Activated CD4-positive, alpha-beta T cell treated with anti-CD3 and anti-CD28 coated beads for 36 hours (primary cell): ENCODE data around the gene FBXW4. TPM values are rescaled to one million over a fixed set of nuclear protein-coding genes. Genes with fewer than 3 reads are reported as not detected.

Experiments used
- ATAC-seq: fragments of 200-7000 bp; cut with Tn5 transposase; one replicate; pipeline ENCODE4 v1.10.0; 2021; ENCODE audit warnings: mild to moderate bottlenecking, moderate library complexity
- CTCF ChIA-PET: fragments of 350-600 bp; sonication (Branson Sonifier 250); formaldehyde crosslinking; loops from one replicate; lab custom pipeline; 2021; ENCODE audit warnings: antibody characterized with exemption; lab: Charles Lee
- POLR2A ChIA-PET: fragments of 350-600 bp; sonication (Branson Sonifier 250); formaldehyde crosslinking; loops from one replicate; lab custom pipeline; 2021; ENCODE audit warnings: antibody characterized with exemption, inconsistent platforms; lab: Charles Lee
- DNase-seq: peaks from one replicate; pipeline ENCODE4 v3.0.0-alpha.2; 2020
- H3K27ac Mint-ChIP-seq: one replicate; pipeline ENCODE4 v1.8.0; 2021; ENCODE audit warnings: mixed read lengths
- H3K27me3 Mint-ChIP-seq: one replicate; pipeline ENCODE4 v1.8.0; 2021; ENCODE audit warnings: mixed read lengths
- H3K36me3 Mint-ChIP-seq: one replicate; pipeline ENCODE4 v1.8.0; 2021; ENCODE audit warnings: low read depth, mixed read lengths
- H3K4me1 Mint-ChIP-seq: one replicate; pipeline ENCODE4 v1.8.0; 2021; ENCODE audit warnings: mixed read lengths
- H3K4me3 Mint-ChIP-seq: one replicate; pipeline ENCODE4 v1.8.0; 2021; ENCODE audit warnings: mild to moderate bottlenecking, moderate library complexity, mixed read lengths
- H3K9me3 Mint-ChIP-seq: one replicate; pipeline ENCODE4 v1.8.0; 2021; ENCODE audit warnings: low read depth, mixed read lengths
- intact Hi-C, 2 experiments: fragments of 100-400 bp; cut with DNase I in 1 of 2; cut with micrococcal nuclease in 1 of 2; formaldehyde crosslinking; loops; one replicate each; pipeline versions ENCODE4 v1.14.2 to v1.15.1; 2022 to 2024; cut with DNase I, micrococcal nuclease
- total RNA-seq, 2 experiments: library from RNA; stranded (reverse); gene quantifications; one replicate each; pipeline ENCODE4 v1.2.3, GENCODE V29; 2021

FBXW4 gene
- total RNA-seq, 2 experiments from 2014 or later = 34.7 to 36.3 TPM

DNA sequence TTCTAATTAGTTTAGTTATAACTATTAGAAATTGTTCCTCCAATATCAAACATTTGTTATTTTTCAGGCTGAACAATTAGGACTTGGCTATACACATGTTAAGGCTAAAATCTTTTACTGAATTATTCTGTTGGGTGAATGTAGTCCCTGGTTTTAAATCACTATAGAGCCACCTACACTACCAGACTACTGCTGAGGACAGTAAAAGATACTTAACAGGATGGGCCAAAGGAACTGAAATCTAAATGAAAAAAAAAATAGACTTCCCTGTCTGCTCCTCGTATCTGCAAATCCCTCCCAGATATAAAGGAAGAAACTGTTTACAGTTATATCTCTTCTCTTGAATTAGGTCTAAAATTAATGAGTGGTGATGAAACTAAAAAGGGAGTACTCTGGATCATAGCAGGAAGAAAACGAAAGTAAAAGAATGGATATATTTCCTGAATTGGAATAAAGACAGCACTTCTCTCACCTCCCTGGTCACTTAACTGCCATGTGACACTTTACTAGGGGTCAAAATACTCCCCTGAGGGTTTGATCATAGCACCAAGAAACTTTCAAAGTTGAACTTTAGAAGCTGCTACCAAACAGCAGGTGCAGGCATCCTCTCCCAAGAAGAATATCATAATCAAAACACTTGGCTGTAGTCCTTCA, 12.7 kb downstream of the FBXW4 start:
- ATAC-seq (no peak), DNase-seq (no peak)
- H3K9me3 Mint-ChIP-seq = peaks cover 2% of the 10 kb centered on the region
- H3K36me3 Mint-ChIP-seq = peaks cover 14% of the 10 kb centered on the region
- no peaks in the 10 kb centered on the region for H3K27me3 Mint-ChIP-seq
- CTCF ChIA-PET = interaction anchor here (0.7 to 1.4 kb wide), 2 partner anchors 29 to 296 kb away, joined by 3 to 5 read pairs; no protein-coding TSS in a partner anchor
- POLR2A ChIA-PET = no interaction called here
- H3K27ac Mint-ChIP-seq = no peak overlapping the region
- peaks cover 35% of the 10 kb centered on the region for H3K4me1 Mint-ChIP-seq
- intact Hi-C loops = no loop called here
- no peak overlapping the region for H3K4me3 Mint-ChIP-seq

DNA sequence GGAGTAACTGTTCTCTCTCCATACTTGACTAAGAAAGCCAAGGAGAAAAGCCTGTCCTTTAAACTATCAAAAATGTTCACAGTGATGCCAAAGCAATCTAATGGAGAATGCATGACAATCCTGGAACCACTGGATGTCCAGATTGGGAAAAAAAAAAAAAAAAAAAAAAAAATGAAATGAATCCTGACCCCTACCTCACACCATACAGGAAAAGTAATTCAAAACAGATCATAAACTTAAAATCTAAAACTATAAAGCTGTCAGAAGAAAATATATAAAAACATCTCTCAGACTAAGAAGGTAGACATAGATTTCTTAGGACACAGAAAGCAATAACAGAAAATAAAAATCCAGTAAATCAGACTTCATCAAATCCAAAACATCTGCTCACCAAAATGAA, 18.4 kb downstream of the FBXW4 start:
- intact Hi-C loops = no loop called here
- Mint-ChIP-seq H3K9me3 (peaks cover 5% of the 10 kb centered on the region), H3K27ac (no peak overlapping the region), H3K36me3 (peaks cover 43% of the 10 kb centered on the region), H3K27me3 (no peaks in the 10 kb centered on the region), H3K4me1 (peaks cover 5% of the 10 kb centered on the region), H3K4me3 (no peak overlapping the region)
- ChIA-PET POLR2A (no interaction called here), CTCF (no interaction called here)
- ATAC-seq (no peak), DNase-seq (no peak)

DNA sequence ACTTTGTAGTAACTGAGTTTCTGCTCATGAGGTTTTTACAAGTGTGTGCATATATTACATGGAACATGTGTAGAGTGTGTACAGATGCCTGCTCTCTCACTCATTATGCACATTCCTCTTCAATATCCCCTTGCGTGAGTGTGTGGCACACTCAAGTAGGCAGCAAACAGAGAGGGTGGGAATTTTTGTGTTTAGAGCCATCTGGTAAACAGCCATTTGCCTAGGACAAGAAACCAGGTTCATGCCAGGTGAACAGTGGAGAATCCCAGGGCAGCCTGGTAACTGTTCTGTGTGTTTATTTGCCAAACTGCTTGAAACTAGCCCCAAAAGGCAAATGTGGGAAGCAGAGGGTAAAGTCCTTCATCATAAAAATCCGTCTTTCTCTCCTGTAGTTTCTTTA, 19.9 kb downstream of the FBXW4 start:
- no peaks in the 10 kb centered on the region for H3K27me3 Mint-ChIP-seq
- peaks cover 53% of the 10 kb centered on the region for H3K36me3 Mint-ChIP-seq
- CTCF ChIA-PET = no interaction called here
- H3K9me3 Mint-ChIP-seq = peaks cover 5% of the 10 kb centered on the region
- DNase-seq = no peak
- no peak overlapping the region for H3K27ac Mint-ChIP-seq
- ATAC-seq = no peak
- intact Hi-C loops = no loop called here
- POLR2A ChIA-PET = no interaction called here
- H3K4me1 Mint-ChIP-seq = peaks cover 8% of the 10 kb centered on the region
- H3K4me3 Mint-ChIP-seq = no peak overlapping the region

DNA sequence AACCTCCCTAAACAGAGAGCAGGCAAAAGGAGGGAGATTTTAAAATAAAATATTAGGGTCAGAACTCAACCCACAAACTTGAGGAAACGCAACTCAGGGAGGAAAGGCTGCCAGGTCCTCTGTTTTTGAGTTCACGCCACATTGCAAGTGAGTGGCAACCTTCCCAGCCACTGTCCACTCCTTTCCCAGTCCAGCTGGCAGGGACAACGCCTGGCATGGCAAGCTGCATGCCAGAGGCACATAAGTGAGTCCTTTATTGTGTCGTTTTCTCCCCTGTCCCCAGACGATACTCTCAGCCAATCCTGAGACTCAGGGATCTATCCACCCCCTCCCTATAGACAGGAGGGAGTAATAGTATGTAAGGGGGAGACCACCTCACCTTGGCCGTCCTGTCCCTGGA, 22.4 kb downstream of the FBXW4 start:
- no peak for ATAC-seq
- POLR2A ChIA-PET = no interaction called here
- no peak for DNase-seq
- H3K27ac Mint-ChIP-seq = no peak overlapping the region
- H3K36me3 Mint-ChIP-seq = peaks cover 54% of the 10 kb centered on the region
- CTCF ChIA-PET = interaction anchor here (0.6 kb wide), 1 partner anchor 147 kb away, joined by 3 read pairs; no protein-coding TSS in a partner anchor
- no peak overlapping the region for H3K4me3 Mint-ChIP-seq
- intact Hi-C loops = no loop called here
- peaks cover 5% of the 10 kb centered on the region for H3K4me1 Mint-ChIP-seq
- H3K9me3 Mint-ChIP-seq = peaks cover 5% of the 10 kb centered on the region
- H3K27me3 Mint-ChIP-seq = no peaks in the 10 kb centered on the region

DNA sequence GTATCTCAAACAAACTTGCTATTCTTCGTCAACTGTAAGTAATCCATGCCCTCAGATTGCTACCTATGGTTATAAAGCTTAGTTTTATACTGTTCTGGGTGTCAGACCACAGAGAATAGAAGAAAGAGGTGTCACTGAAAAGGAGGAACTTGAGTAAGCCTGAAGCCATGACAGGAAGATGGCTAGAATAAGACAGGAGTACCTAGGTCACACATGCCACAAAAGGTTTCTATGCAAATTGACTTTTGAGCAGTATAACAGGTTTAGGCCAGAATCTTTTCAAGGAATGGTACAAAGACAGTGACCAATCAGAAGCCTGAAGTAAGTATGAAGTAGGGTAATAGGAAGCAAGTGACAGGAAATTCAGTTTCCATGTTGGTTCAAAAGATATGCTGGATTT, 23.5 kb downstream of the FBXW4 start:
- intact Hi-C loops = no loop called here
- no peaks in the 10 kb centered on the region for H3K27me3 Mint-ChIP-seq
- H3K4me3 Mint-ChIP-seq = no peak overlapping the region
- peaks cover 2% of the 10 kb centered on the region for H3K4me1 Mint-ChIP-seq
- H3K36me3 Mint-ChIP-seq = peaks cover 45% of the 10 kb centered on the region
- ChIA-PET POLR2A (no interaction called here), CTCF (interaction anchor here (0.6 to 1.2 kb wide), 4 partner anchors 16 to 717 kb away, joined by 3 to 4 read pairs (median 3); no protein-coding TSS in a partner anchor)
- H3K9me3 Mint-ChIP-seq = no peaks in the 10 kb centered on the region
- no peak overlapping the region for H3K27ac Mint-ChIP-seq
- ATAC-seq (peak; percentile 42), DNase-seq (no peak)

DNA sequence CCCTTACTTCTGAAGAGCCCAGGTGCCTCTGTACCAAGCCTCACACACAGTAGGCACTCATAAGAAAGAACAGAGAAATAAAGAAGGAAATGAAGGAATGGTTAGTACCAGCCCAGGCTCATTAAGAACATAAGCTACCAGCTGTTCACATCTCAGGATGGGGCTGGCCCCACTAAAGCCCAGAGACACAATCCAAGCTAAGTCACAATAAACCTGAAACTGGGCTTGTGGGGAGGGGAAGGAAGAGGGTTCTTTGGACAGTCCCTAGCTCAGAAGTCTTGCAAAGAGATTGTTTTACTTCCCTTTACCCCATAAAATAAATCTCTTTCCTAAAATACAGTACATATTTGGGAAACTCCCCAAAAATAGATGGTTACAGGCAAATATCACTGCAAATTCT, 24.3 kb downstream of the FBXW4 start:
- ATAC-seq (no peak), DNase-seq (no peak)
- intact Hi-C loops = no loop called here
- Mint-ChIP-seq H3K27me3 (no peaks in the 10 kb centered on the region), H3K9me3 (no peaks in the 10 kb centered on the region), H3K4me3 (no peak overlapping the region), H3K36me3 (peaks cover 47% of the 10 kb centered on the region), H3K4me1 (peaks cover 2% of the 10 kb centered on the region), H3K27ac (no peak overlapping the region)
- POLR2A ChIA-PET = interaction anchor here (0.6 kb wide), 1 partner anchor 14 kb away, joined by 3 read pairs; no protein-coding TSS in a partner anchor
- CTCF ChIA-PET = interaction anchor here (0.6 to 1.3 kb wide), 7 partner anchors 15 to 716 kb away, joined by 3 to 5 read pairs (median 4); no protein-coding TSS in a partner anchor

DNA sequence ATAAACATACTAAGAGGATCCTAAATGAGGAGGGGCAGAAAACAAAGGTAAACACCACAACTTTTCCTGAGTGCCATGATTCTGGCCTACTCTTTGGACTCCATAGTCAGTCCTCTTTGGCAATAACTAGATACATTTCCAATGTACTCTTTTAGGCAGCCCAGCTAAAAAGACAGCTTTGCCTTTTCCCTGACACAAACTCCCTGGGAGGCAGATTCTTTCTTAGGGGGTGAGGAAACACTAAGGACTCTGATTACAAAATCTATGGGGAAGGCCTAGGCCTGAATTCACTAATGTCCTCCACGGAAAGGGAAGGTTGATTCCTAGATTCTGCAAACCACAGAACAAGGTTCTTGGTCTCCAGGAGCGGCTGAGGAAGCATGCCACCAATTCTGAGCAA, 25.8 kb downstream of the FBXW4 start:
- no peak overlapping the region for H3K4me3 Mint-ChIP-seq
- ATAC-seq (no peak), DNase-seq (no peak)
- no peaks in the 10 kb centered on the region for H3K27me3 Mint-ChIP-seq
- no peaks in the 10 kb centered on the region for H3K9me3 Mint-ChIP-seq
- ChIA-PET POLR2A (no interaction called here), CTCF (no interaction called here)
- intact Hi-C loops = no loop called here
- H3K4me1 Mint-ChIP-seq = peaks cover 2% of the 10 kb centered on the region
- H3K36me3 Mint-ChIP-seq = peaks cover 39% of the 10 kb centered on the region
- no peak overlapping the region for H3K27ac Mint-ChIP-seq

DNA sequence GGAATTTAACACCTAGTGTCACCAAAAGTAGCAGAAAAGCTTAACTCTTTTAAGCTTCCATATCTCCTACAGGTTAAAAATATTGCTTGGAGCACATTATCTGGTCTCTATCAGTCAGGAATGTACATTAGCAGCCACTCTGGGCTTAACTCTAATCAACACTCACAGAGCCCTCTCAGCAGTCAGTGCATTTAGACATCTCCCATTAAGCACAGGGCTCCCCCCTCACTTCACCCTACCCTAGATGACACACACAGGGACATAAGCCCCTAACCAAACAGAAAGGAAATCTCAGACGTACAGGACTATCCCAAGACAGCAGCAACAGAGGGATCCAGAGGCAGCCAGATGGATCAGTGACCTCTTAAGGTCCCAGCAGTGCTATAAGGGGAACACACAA, 26.4 kb downstream of the FBXW4 start:
- Mint-ChIP-seq H3K9me3 (no peaks in the 10 kb centered on the region), H3K27me3 (no peaks in the 10 kb centered on the region), H3K27ac (no peak overlapping the region), H3K36me3 (peaks cover 39% of the 10 kb centered on the region), H3K4me1 (peaks cover 2% of the 10 kb centered on the region), H3K4me3 (no peak overlapping the region)
- DNase-seq = no peak
- ChIA-PET POLR2A (no interaction called here), CTCF (interaction anchor here (1.4 kb wide), 1 partner anchor 115 kb away, joined by 3 read pairs; no protein-coding TSS in a partner anchor)
- ATAC-seq = no peak
- intact Hi-C loops = no loop called here

DNA sequence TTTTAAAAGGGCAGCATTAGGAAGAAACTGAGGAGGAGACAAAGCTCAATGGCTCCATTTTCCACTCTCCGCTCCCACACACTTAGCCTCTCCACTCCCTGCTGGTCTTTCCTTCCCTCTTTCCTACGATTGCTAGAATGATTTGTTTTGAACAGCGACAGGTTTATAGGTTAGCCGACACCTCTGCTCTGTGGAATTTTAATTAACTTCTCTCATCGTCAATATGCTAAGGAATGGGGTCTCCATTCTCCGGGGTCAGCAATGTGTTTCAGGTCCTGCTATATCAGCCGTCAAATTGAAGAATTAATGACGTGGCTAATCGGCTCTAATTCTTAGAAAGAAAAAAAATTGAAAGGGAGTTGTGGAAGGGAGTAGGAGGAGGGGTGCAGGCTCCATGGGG, 28.9 kb downstream of the FBXW4 start:
- ChIA-PET CTCF (interaction anchor here (1.0 kb wide), 1 partner anchor 27 kb away, joined by 3 read pairs; no protein-coding TSS in a partner anchor), POLR2A (no interaction called here)

DNA sequence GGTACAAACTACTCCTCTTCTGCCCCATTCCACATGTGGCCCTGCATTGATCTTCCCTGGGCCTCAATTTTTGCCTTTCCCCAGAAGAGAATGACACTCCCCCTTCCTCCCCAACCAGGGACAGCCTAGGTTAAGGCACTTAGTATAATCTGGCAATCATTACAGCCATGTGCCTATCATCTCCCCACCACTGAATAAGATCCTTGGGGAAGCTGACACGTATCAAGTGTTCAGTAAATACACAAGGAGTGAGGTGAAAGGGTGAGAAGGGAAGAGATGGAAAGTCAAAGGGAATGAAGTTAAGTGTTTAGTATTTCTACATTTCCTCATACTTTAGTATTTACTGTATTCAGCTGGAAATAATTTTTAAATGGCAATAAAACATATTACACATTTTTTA, 31.9 kb downstream of the FBXW4 start:
- no peaks in the 10 kb centered on the region for H3K27me3 Mint-ChIP-seq
- ATAC-seq (no peak), DNase-seq (no peak)
- intact Hi-C loops = no loop called here
- H3K36me3 Mint-ChIP-seq = peaks cover 32% of the 10 kb centered on the region
- POLR2A ChIA-PET = no interaction called here
- no peak overlapping the region for H3K27ac Mint-ChIP-seq
- CTCF ChIA-PET = interaction anchor here (0.6 kb wide), 1 partner anchor 60 kb away, joined by 3 read pairs; no protein-coding TSS in a partner anchor
- no peaks in the 10 kb centered on the region for H3K4me1 Mint-ChIP-seq
- no peak overlapping the region for H3K4me3 Mint-ChIP-seq
- H3K9me3 Mint-ChIP-seq = no peaks in the 10 kb centered on the region

More for the DNA sequence above, 28.9 kb downstream of the FBXW4 start:
- intact Hi-C loops = no loop called here
- Mint-ChIP-seq H3K27me3 (no peaks in the 10 kb centered on the region), H3K36me3 (peaks cover 31% of the 10 kb centered on the region), H3K27ac (no peak overlapping the region), H3K4me1 (peaks cover 2% of the 10 kb centered on the region), H3K9me3 (no peaks in the 10 kb centered on the region), H3K4me3 (no peak overlapping the region)
- ATAC-seq (no peak), DNase-seq (no peak)

DNA sequence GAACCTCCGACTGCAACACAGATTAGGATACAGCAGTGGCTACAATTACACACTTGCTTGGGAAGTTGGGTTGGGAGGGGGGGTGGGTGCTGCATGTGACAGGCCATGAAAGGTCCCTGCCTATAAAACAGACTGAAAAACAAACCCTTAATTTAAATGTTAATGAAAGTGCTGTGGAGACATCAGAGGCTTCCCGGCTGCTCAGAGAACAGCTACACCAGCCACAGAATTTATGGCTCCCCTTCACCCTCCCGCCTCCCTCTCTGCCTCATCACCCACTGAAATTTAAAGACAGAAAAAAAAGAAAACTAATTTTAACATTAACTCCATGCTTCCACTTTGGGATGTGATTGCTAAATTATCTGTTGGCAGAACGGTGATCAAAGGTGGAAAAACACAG, 34.7 kb downstream of the FBXW4 start:
- ATAC-seq = no peak
- Mint-ChIP-seq H3K36me3 (peaks cover 31% of the 10 kb centered on the region), H3K4me3 (no peak overlapping the region), H3K27me3 (no peaks in the 10 kb centered on the region), H3K9me3 (no peaks in the 10 kb centered on the region), H3K27ac (no peak overlapping the region), H3K4me1 (no peaks in the 10 kb centered on the region)
- intact Hi-C loops = no loop called here
- DNase-seq = no peak
- ChIA-PET POLR2A (no interaction called here), CTCF (interaction anchor here (1.0 kb wide), 1 partner anchor 58 kb away, joined by 4 read pairs; no protein-coding TSS in a partner anchor)

DNA sequence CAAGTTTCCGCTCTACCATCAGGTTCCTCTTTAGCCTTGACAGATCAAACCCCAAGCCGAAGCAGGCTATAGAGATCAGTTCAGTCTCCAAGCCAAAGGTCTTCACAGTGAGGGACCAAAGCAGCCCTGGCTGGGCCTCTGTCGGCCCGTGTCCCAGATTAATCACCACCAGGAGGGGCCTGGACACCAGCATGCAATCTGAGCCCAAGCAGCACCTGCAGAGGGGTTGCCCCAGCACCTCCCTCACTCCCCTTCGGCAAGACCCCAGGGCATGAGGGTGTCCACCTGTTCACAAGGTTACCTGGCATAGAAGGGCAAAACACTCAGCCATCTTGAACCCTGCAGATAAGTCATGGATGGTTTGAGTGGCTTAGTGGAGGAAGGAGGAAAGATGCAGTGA, 36.0 kb downstream of the FBXW4 start:
- POLR2A ChIA-PET = no interaction called here
- intact Hi-C loops = no loop called here
- no peak for ATAC-seq
- Mint-ChIP-seq H3K27ac (no peak overlapping the region), H3K4me3 (no peak overlapping the region), H3K4me1 (no peaks in the 10 kb centered on the region), H3K27me3 (no peaks in the 10 kb centered on the region), H3K36me3 (peaks cover 32% of the 10 kb centered on the region), H3K9me3 (no peaks in the 10 kb centered on the region)
- CTCF ChIA-PET = interaction anchor here (0.6 to 0.7 kb wide), 2 partner anchors 27 to 1038 kb away, joined by 3 read pairs; no protein-coding TSS in a partner anchor
- DNase-seq = no peak
